Measurements from ENCODE around the gene OR7G1. TPM values are rescaled to one million over a fixed set of nuclear protein-coding genes. Genes with fewer than 3 reads are reported as not detected.
A peak's percentile ranks its signal among the peaks of the same experiment; 100 is the strongest.

Gene OR7G1
- total RNA-seq, 1 experiment from 2014 or later, result not detected

DNA sequence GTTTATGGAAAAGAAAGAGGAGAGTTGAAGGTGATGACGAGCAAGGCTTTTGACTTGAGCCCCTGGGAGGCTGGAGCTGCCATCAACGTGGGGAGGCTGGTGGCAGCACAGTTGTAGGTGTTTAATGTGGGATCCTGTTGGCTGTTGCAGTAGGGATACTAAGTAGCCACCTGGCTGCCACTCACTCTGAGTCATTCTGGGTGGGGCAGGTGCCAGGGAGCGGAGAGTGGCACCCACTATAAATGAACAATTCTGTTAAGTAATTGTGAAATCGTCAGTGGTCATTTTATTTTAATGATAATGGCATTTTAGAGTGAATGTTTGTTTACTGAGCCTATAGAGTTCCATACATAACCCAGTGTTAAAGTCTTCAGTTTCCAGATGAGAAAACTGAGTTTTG is 34.4 kb upstream of the OR7G1 start:
- Mint-ChIP-seq H3K4me3 (ENCODE audit: unreplicated experiment) (no peak overlapping the region), H3K36me3 (ENCODE audit: insufficient read depth, unreplicated experiment) (peaks cover 76% of the 10 kb centered on the region), H3K27me3 (ENCODE audit: insufficient read depth, unreplicated experiment) (no peaks in the 10 kb centered on the region), H3K27ac (ENCODE audit: low read depth, unreplicated experiment) (peak overlapping the region; percentile 61), H3K9me3 (ENCODE audit: unreplicated experiment) (peaks cover 61% of the 10 kb centered on the region), H3K4me1 (ENCODE audit: insufficient read depth, unreplicated experiment) (peaks cover 21% of the 10 kb centered on the region)
- ChIA-PET POLR2A (interaction anchor here (0.7 kb wide), 1 partner anchor 50 kb away, joined by 3 read pairs; no protein-coding TSS in a partner anchor), CTCF (no interaction called here)
- DNase-seq (ENCODE audit: unreplicated experiment), result peak; percentile 48
- BruUV-seq (replicated peaks), result no TSS peak
- TF ChIP-seq, protein P1, sequence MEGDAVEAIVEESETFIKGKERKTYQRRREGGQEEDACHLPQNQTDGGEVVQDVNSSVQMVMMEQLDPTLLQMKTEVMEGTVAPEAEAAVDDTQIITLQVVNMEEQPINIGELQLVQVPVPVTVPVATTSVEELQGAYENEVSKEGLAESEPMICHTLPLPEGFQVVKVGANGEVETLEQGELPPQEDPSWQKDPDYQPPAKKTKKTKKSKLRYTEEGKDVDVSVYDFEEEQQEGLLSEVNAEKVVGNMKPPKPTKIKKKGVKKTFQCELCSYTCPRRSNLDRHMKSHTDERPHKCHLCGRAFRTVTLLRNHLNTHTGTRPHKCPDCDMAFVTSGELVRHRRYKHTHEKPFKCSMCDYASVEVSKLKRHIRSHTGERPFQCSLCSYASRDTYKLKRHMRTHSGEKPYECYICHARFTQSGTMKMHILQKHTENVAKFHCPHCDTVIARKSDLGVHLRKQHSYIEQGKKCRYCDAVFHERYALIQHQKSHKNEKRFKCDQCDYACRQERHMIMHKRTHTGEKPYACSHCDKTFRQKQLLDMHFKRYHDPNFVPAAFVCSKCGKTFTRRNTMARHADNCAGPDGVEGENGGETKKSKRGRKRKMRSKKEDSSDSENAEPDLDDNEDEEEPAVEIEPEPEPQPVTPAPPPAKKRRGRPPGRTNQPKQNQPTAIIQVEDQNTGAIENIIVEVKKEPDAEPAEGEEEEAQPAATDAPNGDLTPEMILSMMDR (IDR thresholded peaks at IDR 0.05; ENCODE audit: unreplicated experiment), result no peak
- intact Hi-C loops (cut with micrococcal nuclease), result no loop called here

DNA sequence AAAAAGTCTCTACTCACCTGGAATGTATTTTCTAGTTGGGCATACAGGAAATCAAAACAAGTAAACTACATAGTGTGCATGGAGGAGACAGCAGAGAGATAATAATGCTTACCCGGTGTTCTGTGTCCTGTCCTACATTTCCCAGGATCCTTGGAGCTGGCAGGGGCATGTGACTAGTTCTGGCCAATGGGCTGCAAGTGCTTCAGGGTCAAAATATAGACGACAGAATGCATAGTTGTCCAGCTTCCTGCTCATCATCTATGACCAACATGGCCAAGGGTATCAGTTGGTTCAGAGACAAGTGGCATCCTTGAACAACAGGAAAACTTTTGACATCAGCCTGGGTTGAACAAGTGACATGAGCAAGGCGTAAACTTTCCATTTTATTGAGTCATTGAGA is 33.1 kb upstream of the OR7G1 start:
- CTCF ChIA-PET, result interaction anchor here (0.6 kb wide), 1 partner anchor 308 kb away, joined by 4 read pairs; no protein-coding TSS in a partner anchor
- no TSS peak for BruUV-seq (replicated peaks)
- intact Hi-C loops (cut with micrococcal nuclease), result no loop called here
- Mint-ChIP-seq H3K27me3 (ENCODE audit: insufficient read depth, unreplicated experiment) (no peaks in the 10 kb centered on the region), H3K36me3 (ENCODE audit: insufficient read depth, unreplicated experiment) (peaks cover 67% of the 10 kb centered on the region), H3K4me1 (ENCODE audit: insufficient read depth, unreplicated experiment) (peaks cover 21% of the 10 kb centered on the region), H3K9me3 (ENCODE audit: unreplicated experiment) (peaks cover 63% of the 10 kb centered on the region), H3K4me3 (ENCODE audit: unreplicated experiment) (no peak overlapping the region), H3K27ac (ENCODE audit: low read depth, unreplicated experiment) (no peak overlapping the region)
- DNase-seq (ENCODE audit: unreplicated experiment), result no peak
- TF ChIP-seq, protein P1 (IDR thresholded peaks at IDR 0.05; ENCODE audit: unreplicated experiment), result no peak
- POLR2A ChIA-PET, result no interaction called here

DNA sequence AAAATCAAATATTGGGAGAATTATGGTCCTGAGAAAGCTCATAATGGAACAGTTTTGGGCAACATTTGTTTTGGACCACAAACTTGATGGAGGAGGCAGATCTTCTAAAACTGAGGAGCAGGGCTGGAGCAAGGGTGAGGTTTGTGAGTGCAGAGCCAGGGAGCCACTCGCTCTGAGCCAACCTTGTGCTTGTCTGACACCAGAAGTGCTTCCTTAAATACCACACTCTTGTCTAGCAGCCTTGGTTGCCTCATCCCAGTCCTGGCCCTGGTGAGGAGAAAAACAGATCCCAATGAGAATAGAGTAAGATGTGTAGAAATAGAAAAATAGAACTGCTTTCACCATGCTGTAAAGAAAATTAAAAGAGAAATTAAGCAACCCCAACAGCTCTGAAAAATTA is 31.3 kb upstream of the OR7G1 start:
- TF ChIP-seq, protein P1 (IDR thresholded peaks at IDR 0.05; ENCODE audit: unreplicated experiment), result no peak
- no TSS peak for BruUV-seq (replicated peaks)
- peaks cover 58% of the 10 kb centered on the region for H3K36me3 Mint-ChIP-seq (ENCODE audit: insufficient read depth, unreplicated experiment)
- ChIA-PET CTCF (no interaction called here), POLR2A (no interaction called here)
- no peak overlapping the region for H3K4me3 Mint-ChIP-seq (ENCODE audit: unreplicated experiment)
- peaks cover 21% of the 10 kb centered on the region for H3K4me1 Mint-ChIP-seq (ENCODE audit: insufficient read depth, unreplicated experiment)
- peaks cover 54% of the 10 kb centered on the region for H3K9me3 Mint-ChIP-seq (ENCODE audit: unreplicated experiment)
- H3K27me3 Mint-ChIP-seq (ENCODE audit: insufficient read depth, unreplicated experiment), result no peaks in the 10 kb centered on the region
- H3K27ac Mint-ChIP-seq (ENCODE audit: low read depth, unreplicated experiment), result no peak overlapping the region
- no peak for DNase-seq (ENCODE audit: unreplicated experiment)
- intact Hi-C loops (cut with micrococcal nuclease), result no loop called here

DNA sequence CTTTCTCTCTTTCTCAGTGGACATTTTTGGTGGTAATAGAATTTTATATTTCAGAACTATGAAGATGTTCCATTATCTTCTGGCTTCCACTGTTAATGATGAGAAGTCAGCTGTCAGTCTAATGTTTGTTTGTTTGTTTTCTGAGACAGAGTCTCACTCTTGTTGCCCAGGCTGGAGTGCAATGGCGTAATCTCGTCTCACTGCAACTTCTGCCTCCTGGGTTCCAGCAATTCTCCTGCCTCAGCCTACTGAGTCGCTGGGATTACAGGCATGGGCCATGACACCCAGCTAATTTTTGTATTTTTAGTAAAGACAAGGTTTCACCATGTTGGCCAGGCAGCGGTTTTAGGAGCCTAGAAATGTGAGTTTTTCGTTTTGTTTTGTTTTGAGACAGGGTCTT is 29.4 kb upstream of the OR7G1 start:
- no peak overlapping the region for H3K27ac Mint-ChIP-seq (ENCODE audit: low read depth, unreplicated experiment)
- CTCF ChIA-PET, result no interaction called here
- peaks cover 39% of the 10 kb centered on the region for H3K9me3 Mint-ChIP-seq (ENCODE audit: unreplicated experiment)
- intact Hi-C loops (cut with micrococcal nuclease), result loop anchor here (5.0 kb wide), 1 partner anchor 313 kb away; the partner anchor contains the start of genes MBD3L1 and ZNF558
- peaks cover 50% of the 10 kb centered on the region for H3K36me3 Mint-ChIP-seq (ENCODE audit: insufficient read depth, unreplicated experiment)
- H3K4me1 Mint-ChIP-seq (ENCODE audit: insufficient read depth, unreplicated experiment), result peaks cover 12% of the 10 kb centered on the region
- H3K27me3 Mint-ChIP-seq (ENCODE audit: insufficient read depth, unreplicated experiment), result no peaks in the 10 kb centered on the region
- TF ChIP-seq, protein P1 (IDR thresholded peaks at IDR 0.05; ENCODE audit: unreplicated experiment), result no peak
- H3K4me3 Mint-ChIP-seq (ENCODE audit: unreplicated experiment), result no peak overlapping the region
- peak; percentile 11 for DNase-seq (ENCODE audit: unreplicated experiment)
- no TSS peak for BruUV-seq (replicated peaks)
- POLR2A ChIA-PET, result no interaction called here
